HepG2 (cell line): Measurements from ENCODE around the gene UBE2C. TPM values are rescaled to one million over a fixed set of nuclear protein-coding genes. Genes with fewer than 3 reads are reported as not detected.

Experiments
- ATAC-seq: fragments of 200-7000 bp; cut with Tn5 transposase; 3 replicates; pipeline ENCODE4 v1.9.1; 2020; ENCODE audit warnings: mild to moderate bottlenecking, moderate library complexity
- BruUV-seq: library from RNA; stranded (reverse); fragments of 400-500 nt; replicated peaks from 2 replicates; lab custom pipeline; 2021; lab: Mats Ljungman, UMichigan
- CTCF ChIA-PET: fragments of 300-600 bp; formaldehyde crosslinking; extraction: SDS; loops from one replicate; lab custom pipeline; 2021; ENCODE audit warnings: low total read pairs, inconsistent platforms, low intra/inter-chr PET ratio; lab: Yijun Ruan, JAX
- POLR2A ChIA-PET: fragments of 350-600 bp; sonication (Branson Sonifier 250); formaldehyde crosslinking; loops from one replicate; lab custom pipeline; 2020; ENCODE audit warnings: antibody characterized with exemption, inconsistent platforms; lab: Yijun Ruan, JAX
- DNase-seq: peaks from one replicate; pipeline ENCODE4 v3.0.0-alpha.2; 2015; ENCODE audit warnings: low spot score
- FAIRE-seq: peaks from 3 replicates; lab custom pipeline; 2011; peaks lifted over from hg19 to GRCh38; lab: Jason Lieb, UNC
- H2AFZ ChIP-seq: one replicate; pipeline ENCODE4 v1.6.1; 2011; ENCODE audit warnings: low read length, inconsistent platforms
- H3K27ac ChIP-seq: fragments of 300-600 bp; 3 replicates; pipeline ENCODE4 v1.8.0; 2011; ENCODE audit warnings: mixed run types, mild to moderate bottlenecking, mixed read lengths, low read length, inconsistent platforms; ENCODE audit not compliant: insufficient read depth; ENCODE audit errors: extremely low read length
- H3K27me3 ChIP-seq, 2 experiments: fragments of 200-600 bp in 1 of 2; 2 replicates in 1 of 2; 3 replicates in 1 of 2; pipeline versions ENCODE4 v1.6.0 to v1.8.0; 2011; ENCODE audit warnings: low read length in 2 of 2, mild to moderate bottlenecking in 2 of 2, moderate library complexity in 2 of 2, inconsistent platforms in 1 of 2; ENCODE audit not compliant: insufficient read depth in 2 of 2, control insufficient read depth in 1 of 2
- H3K36me3 ChIP-seq, 2 experiments: fragments of 200-600 bp in 1 of 2; replicated peaks in 1 of 2; 2 replicates in 1 of 2; 3 replicates in 1 of 2; pipeline versions ENCODE4 v1.5.1 to v1.8.0; 2011; ENCODE audit warnings: low read length in 2 of 2, inconsistent platforms in 1 of 2; ENCODE audit not compliant: insufficient read depth in 2 of 2, control insufficient read depth in 1 of 2
- H3K4me1 ChIP-seq: 2 replicates; pipeline ENCODE4 v1.5.1; 2012; ENCODE audit warnings: low read length, inconsistent platforms; ENCODE audit not compliant: insufficient read depth
- H3K4me2 ChIP-seq: 2 replicates; pipeline ENCODE4 v1.6.0; 2011; ENCODE audit warnings: low read depth, low read length, inconsistent platforms
- H3K4me3 ChIP-seq, 3 experiments: fragments of 200-600 bp in 1 of 3; sonication (generic), shearing (Covaris generic) in 1 of 3; replicated peaks in 1 of 3; 2 replicates each; pipeline ENCODE4 v1.5.1; 2011 to 2016; ENCODE audit warnings: low read length in 3 of 3, inconsistent platforms in 2 of 3, low read depth in 2 of 3, mild to moderate bottlenecking in 2 of 3, control low read depth in 1 of 3, mixed read lengths in 1 of 3; ENCODE audit not compliant: insufficient read depth in 1 of 3
- H3K79me2 ChIP-seq: one replicate; pipeline ENCODE4 v1.6.1; 2011; ENCODE audit warnings: low read length, inconsistent platforms; ENCODE audit not compliant: insufficient read depth
- H3K9ac ChIP-seq: 2 replicates; pipeline ENCODE4 v1.6.0; 2011; ENCODE audit warnings: mild to moderate bottlenecking, low read depth, low read length, inconsistent platforms; ENCODE audit not compliant: insufficient read depth
- H3K9me3 ChIP-seq: 2 replicates; pipeline ENCODE4 v1.5.1; 2012; ENCODE audit warnings: mild to moderate bottlenecking, low read length
- H4K20me1 ChIP-seq: 2 replicates; pipeline ENCODE4 v1.6.0; 2011; ENCODE audit warnings: inconsistent platforms, mild to moderate bottlenecking, low read length, moderate library complexity; ENCODE audit not compliant: insufficient read depth
- CENPT ChIP-seq: sonication (generic); formaldehyde crosslinking; IDR thresholded peaks from 2 replicates; pipeline ENCODE4 v1.8.0; 2022; ENCODE audit warnings: low read depth, mild to moderate bottlenecking, moderate library complexity, missing genetic modification reagents
- FUBP1 ChIP-seq: sonication (generic); formaldehyde crosslinking; IDR thresholded peaks from 2 replicates; pipeline ENCODE4 v1.5.1; 2020; ENCODE audit warnings: missing genetic modification reagents, mild to moderate bottlenecking, borderline replicate concordance
- JDP2 ChIP-seq: sonication (generic); formaldehyde crosslinking; IDR thresholded peaks from 2 replicates; pipeline ENCODE4 v1.8.1; 2022; ENCODE audit warnings: missing genetic modification reagents, borderline replicate concordance
- LBX2 ChIP-seq: sonication (generic); formaldehyde crosslinking; IDR thresholded peaks from 2 replicates; pipeline ENCODE4 v1.5.0; 2020; ENCODE audit warnings: missing genetic modification reagents, mild to moderate bottlenecking, borderline replicate concordance
- POLR2AphosphoS5 ChIP-seq: IDR thresholded peaks from 2 replicates; pipeline ENCODE4 v1.6.1; 2012; ENCODE audit warnings: low read depth, low read length
- RBM22 ChIP-seq: fragments of 200-400 bp; formaldehyde crosslinking; optimal IDR thresholded peaks from 2 replicates; pipeline ENCODE3; 2017; ENCODE audit warnings: mild to moderate bottlenecking, low read length, moderate library complexity
- REPIN1 ChIP-seq: sonication (generic); formaldehyde crosslinking; IDR thresholded peaks from 2 replicates; pipeline ENCODE4 v1.8.0; 2022; ENCODE audit warnings: missing genetic modification reagents, low read depth, mild to moderate bottlenecking, borderline replicate concordance
- SALL2 ChIP-seq: sonication (generic); formaldehyde crosslinking; IDR thresholded peaks from 2 replicates; pipeline ENCODE4 v1.8.1; 2023; ENCODE audit warnings: mild to moderate bottlenecking, missing genetic modification reagents, inconsistent platforms
- SKI ChIP-seq: fragments of 450-650 bp; IDR thresholded peaks from one replicate; pipeline ENCODE4 v1.6.1; 2018; ENCODE audit warnings: mild to moderate bottlenecking; ENCODE audit not compliant: partially characterized antibody
- ZNF431 ChIP-seq: sonication (generic); formaldehyde crosslinking; IDR thresholded peaks from 2 replicates; pipeline ENCODE4 v1.9.0; 2022; ENCODE audit warnings: missing genetic modification reagents, low read depth, mild to moderate bottlenecking, borderline replicate concordance
- WGBS: methylation state at CpG from one replicate; pipeline ENCODE4 v1.1.6; 2017; ENCODE audit warnings: low lambda C conversion rate; 5-methylcytosine and 5-hydroxymethylcytosine counted together
- in situ Hi-C: cut with HindIII; loops from 2 replicates; pipeline ENCODE4 v1.10.0; 2017; ENCODE audit warnings: low pct_unique_long_range_greater_than_20kb; ENCODE audit not compliant: extremely low pct_ligation_motif_present
- intact Hi-C: fragments of 100-400 bp; cut with micrococcal nuclease; formaldehyde crosslinking; loops from one replicate; pipeline ENCODE4 v1.10.0; 2022; ENCODE audit not compliant: unreplicated experiment
- polyA plus RNA-seq, 8 experiments: library from polyadenylated mRNA; depleted of rRNA in 3 of 8; stranded (reverse) in 7 of 8; unstranded in 1 of 8; fragments of >200 nt; fragmentation: Illumina TruSeq in 4 of 8; extraction: Trizol in 4 of 8; gene quantifications; 2 replicates each; pipeline versions ENCODE4 v1.2.1 to v1.2.3, GENCODE V29; 2011 to 2016; ENCODE audit warnings: low read depth in 4 of 8, missing spikeins in 1 of 8, mixed read lengths in 1 of 8; ENCODE audit not compliant: insufficient read depth in 1 of 8
- total RNA-seq, 5 experiments: library from RNA; depleted of rRNA; stranded (reverse); fragments of >200 nt; fragmentation: Illumina TruSeq; extraction: Trizol; gene quantifications; 2 replicates each; pipeline ENCODE4 v1.2.3, GENCODE V29; 2016; ENCODE audit warnings: low read depth in 1 of 5
- TF ChIP-seq, protein P1 (sequence below), 2 experiments: IDR thresholded peaks; 2 replicates each; pipeline ENCODE4 v1.6.1; 2011 to 2012; ENCODE audit warnings: low read length in 2 of 2, borderline replicate concordance in 1 of 2, low read depth in 1 of 2, mild to moderate bottlenecking in 1 of 2, moderate library complexity in 1 of 2

The UBE2C gene
- total and polyA plus RNA-seq, 2 of the 13 experiments (the other 11 are each of a cell fraction or from before 2014, with no cell fraction given): 100 to 123 TPM

- Histone ChIP-seq H4K20me1 (no peaks in the 10 kb centered on the region), H3K27me3 (peaks cover 0 to 17% of the 10 kb centered on the region in 2 experiments; a peak in 3 of 5 replicates), H3K4me2 (no peak overlapping the region), H3K9ac (no peak overlapping the region), H3K4me3 (no peak overlapping the region), H3K27ac (no peak overlapping the region), H3K9me3 (no peaks in the 10 kb centered on the region), H3K36me3 (no peaks in the 10 kb centered on the region), H2AFZ (no peak overlapping the region), H3K4me1 (peaks cover 4% of the 10 kb centered on the region), H3K79me2 (no peaks in the 10 kb centered on the region)
- TF ChIP-seq FUBP1 (CRISPR knock-in tag): no peak
- TF ChIP-seq SALL2 (CRISPR knock-in tag): no peak
- no peak for TF ChIP-seq RBM22
- no peak for TF ChIP-seq ZNF431 (CRISPR knock-in tag)
- DNase-seq (no peak), ATAC-seq (no peak), FAIRE-seq (no peak)
- in situ Hi-C loops: no loop called here
- intact Hi-C loops: loop anchor here (2.0 kb wide), 1 partner anchor 19 kb away; no protein-coding TSS in a partner anchor
- WGBS: 26% methylated on average over 3 of the region's 3 CpGs
- no TSS peak for BruUV-seq
- ChIA-PET POLR2A (no interaction called here), CTCF (no interaction called here)
Observed at GRCh38 chr20:45765980-45766379, 46.5 kb upstream of the UBE2C start.

DNA sequence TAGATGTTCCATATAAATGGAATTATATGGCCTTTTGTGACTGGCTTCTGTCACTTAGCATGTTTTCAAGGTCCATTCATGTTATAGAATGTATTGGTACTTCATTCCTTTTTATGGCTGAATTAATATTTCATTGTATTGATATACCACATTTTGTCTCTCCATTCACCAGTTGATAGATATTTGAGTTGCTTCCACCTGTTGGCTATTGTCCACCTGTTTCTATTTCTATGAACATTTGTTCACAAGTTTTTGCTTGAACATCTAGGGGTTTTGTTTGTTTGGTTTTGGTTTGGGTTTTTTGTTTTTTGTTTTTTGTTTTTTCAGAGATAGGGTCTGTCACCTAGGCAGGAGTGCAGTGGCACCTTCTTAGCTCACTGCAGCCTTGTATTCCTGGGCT, 44.0 kb upstream of the UBE2C start:
- Histone ChIP-seq H3K4me2 (no peak overlapping the region), H4K20me1 (no peaks in the 10 kb centered on the region), H3K36me3 (no peaks in the 10 kb centered on the region), H3K79me2 (no peaks in the 10 kb centered on the region), H3K27me3 (peaks cover 0 to 10% of the 10 kb centered on the region in 2 experiments; a peak in 3 of 5 replicates), H3K27ac (no peak overlapping the region), H3K9me3 (no peaks in the 10 kb centered on the region), H3K9ac (no peak overlapping the region), H2AFZ (no peak overlapping the region), H3K4me1 (peaks cover 15% of the 10 kb centered on the region), H3K4me3 (no peak overlapping the region)
- no TSS peak for BruUV-seq
- in situ Hi-C loops (no loop called here), intact Hi-C loops (no loop called here)
- ChIA-PET CTCF (no interaction called here), POLR2A (no interaction called here)
- no peak for DNase-seq
- ATAC-seq: no peak
- FAIRE-seq: no peak
- TF ChIP-seq REPIN1 (CRISPR knock-in tag) (no peak), JDP2 (CRISPR knock-in tag) (no peak), SKI (no peak), CENPT (no peak), LBX2 (CRISPR knock-in tag) (no peak), POLR2AphosphoS5 (no peak)
- TF ChIP-seq, protein P1, sequence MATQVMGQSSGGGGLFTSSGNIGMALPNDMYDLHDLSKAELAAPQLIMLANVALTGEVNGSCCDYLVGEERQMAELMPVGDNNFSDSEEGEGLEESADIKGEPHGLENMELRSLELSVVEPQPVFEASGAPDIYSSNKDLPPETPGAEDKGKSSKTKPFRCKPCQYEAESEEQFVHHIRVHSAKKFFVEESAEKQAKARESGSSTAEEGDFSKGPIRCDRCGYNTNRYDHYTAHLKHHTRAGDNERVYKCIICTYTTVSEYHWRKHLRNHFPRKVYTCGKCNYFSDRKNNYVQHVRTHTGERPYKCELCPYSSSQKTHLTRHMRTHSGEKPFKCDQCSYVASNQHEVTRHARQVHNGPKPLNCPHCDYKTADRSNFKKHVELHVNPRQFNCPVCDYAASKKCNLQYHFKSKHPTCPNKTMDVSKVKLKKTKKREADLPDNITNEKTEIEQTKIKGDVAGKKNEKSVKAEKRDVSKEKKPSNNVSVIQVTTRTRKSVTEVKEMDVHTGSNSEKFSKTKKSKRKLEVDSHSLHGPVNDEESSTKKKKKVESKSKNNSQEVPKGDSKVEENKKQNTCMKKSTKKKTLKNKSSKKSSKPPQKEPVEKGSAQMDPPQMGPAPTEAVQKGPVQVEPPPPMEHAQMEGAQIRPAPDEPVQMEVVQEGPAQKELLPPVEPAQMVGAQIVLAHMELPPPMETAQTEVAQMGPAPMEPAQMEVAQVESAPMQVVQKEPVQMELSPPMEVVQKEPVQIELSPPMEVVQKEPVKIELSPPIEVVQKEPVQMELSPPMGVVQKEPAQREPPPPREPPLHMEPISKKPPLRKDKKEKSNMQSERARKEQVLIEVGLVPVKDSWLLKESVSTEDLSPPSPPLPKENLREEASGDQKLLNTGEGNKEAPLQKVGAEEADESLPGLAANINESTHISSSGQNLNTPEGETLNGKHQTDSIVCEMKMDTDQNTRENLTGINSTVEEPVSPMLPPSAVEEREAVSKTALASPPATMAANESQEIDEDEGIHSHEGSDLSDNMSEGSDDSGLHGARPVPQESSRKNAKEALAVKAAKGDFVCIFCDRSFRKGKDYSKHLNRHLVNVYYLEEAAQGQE (IDR thresholded peaks at IDR 0.05; ENCODE audit: borderline replicate concordance in 1 of 2, low read depth in 1 of 2, low read length in 2 of 2): no peak
